Stimulated activated CD4-positive, alpha-beta T cell treated with anti-CD3 and anti-CD28 coated beads, Interleukin-1b, Interleukin-23, amount 100 ng/mL, for 24 hours (primary cell): ENCODE data around the gene CERK.

Source experiments
- DNase-seq, 4 experiments: peaks; one replicate each; pipeline ENCODE4 v3.0.0-alpha.2; 2020; ENCODE audit warnings: low read depth in 4 of 4, low spot score in 1 of 4

Gene CERK

GRCh38 chr22:46703171-46703995 lies 34.7 kb downstream of the CERK start:
- no peak for DNase-seq

- DNase-seq = no peak
These were observed 36.8 kb downstream of the CERK start for GRCh38 chr22:46701262-46701661.

- DNase-seq = no peak
These were observed 39.0 kb downstream of the CERK start for GRCh38 chr22:46699091-46699490.

GRCh38 chr22:46697811-46698515 lies 40.1 kb downstream of the CERK start:
- DNase-seq = no peak

- DNase-seq = no peak
These were observed 41.4 kb downstream of the CERK start for GRCh38 chr22:46696614-46697013.

DNA sequence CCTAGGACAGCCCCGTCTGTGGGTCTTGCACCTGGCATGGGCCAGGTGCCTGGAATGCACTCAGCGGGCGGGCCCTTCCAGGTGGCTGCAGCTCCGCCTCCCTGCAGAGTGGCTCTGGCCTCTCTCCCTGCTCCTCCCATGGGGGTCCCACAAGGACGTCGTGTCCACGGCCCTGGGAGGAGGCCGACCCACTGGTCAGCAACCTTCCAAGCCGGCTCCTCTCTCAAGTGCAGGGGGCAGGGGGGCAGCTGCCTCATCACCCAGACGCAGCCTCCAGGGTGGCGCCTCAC lies 41.9 kb downstream of the CERK start:
- no peak for DNase-seq

- DNase-seq = no peak
These were observed 42.5 kb downstream of the CERK start for GRCh38 chr22:46695346-46696228.

GRCh38 chr22:46694416-46695170 lies 43.5 kb downstream of the CERK start:
- no peak for DNase-seq

GRCh38 chr22:46693634-46694415 lies 44.2 kb downstream of the CERK start:
- no peak for DNase-seq

GRCh38 chr22:46691571-46691970 lies 46.5 kb downstream of the CERK start:
- DNase-seq = no peak

- DNase-seq = no peak
These were observed 47.9 kb downstream of the CERK start for GRCh38 chr22:46690146-46690545.

DNA sequence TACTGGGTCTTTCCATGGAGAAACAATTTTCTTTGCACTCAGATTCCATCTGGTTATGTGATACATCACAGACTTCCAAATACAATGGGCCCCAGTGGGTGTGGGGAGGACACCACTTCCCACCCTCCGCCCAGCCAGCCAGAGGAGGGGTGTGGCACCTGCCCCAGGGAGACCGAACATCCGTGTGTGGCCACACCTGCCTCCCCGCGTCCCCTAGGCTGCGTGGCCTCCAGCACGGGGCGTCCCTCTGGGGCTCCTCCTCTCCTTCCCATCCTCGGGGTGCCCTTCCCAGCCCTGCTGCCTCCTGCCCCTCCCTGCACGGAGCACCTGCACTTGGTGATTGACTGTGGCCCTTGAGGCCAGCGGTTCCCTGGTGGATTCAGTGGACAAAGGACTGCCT lies 49.1 kb downstream of the CERK start:
- DNase-seq = no peak

GRCh38 chr22:46687460-46687859 lies 50.6 kb downstream of the CERK start:
- DNase-seq = no peak

DNA sequence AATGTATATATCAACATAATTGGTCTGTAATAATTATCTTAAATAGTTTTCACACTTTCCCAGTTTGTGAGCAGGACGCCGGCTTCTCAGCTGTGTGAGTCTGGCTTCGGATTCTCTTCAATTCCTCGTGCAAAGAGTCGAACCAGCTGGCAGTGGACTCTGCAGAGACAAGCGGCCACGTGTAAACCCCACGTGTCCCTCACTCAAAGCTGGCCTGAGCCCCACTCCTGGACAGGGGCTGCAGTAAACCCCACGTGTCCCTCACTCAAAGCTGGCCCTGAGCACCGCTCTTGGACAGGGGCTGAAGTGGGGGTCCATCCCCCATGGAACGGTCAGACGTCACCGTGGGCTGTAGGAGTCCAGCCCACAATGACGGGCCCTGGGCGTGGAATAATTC lies 51.0 kb downstream of the CERK start:
- DNase-seq = no peak

GRCh38 chr22:46686221-46687047 lies 51.6 kb downstream of the CERK start:
- no peak for DNase-seq

DNA sequence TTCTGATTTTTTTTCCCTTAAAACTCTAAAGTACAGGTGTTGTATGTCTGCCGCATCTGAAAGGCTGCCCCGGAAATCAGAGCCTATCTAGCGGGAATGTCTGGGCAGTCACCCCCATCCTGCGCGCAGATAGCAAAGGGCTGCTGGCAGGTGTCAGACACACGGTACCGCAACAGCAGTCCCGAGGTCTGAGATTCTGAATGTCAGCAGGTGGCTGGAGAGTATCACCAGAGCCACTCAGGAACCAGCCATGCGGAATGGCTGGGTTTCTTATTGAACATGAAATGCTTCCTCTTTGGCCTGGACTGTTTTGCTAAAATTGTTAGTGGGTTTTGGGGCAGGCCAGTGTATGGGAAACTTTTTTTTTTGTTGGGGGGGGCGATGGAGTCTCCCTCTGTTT lies 53.3 kb downstream of the CERK start:
- DNase-seq = no peak

GRCh38 chr22:46682011-46682731 lies 55.9 kb downstream of the CERK start:
- no peak for DNase-seq

GRCh38 chr22:46681010-46681409 lies 57.0 kb downstream of the CERK start:
- no peak for DNase-seq
